ENCODE data around the gene MAEA.

DNA sequence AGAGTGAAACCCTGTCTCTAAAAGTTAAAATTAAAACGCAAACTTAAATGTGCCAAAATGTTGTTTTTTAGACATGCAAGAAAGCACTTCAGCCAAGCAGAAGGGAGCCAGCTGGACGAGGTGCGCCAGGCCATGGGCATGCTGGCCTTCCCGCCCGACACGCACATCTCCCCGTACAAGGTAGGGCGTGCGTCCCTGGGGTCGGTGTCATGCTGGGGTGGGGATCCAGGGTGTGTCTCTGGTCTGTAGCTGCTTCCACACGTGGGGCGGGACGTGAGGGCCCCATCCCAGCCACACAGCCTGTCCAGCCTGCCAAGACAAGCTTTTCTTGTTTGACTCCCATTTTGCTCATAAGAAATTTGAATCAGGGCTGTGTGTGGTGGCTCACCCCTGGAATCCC lies 43.0 kb downstream of the MAEA start:
- TF ChIP-seq, protein P1, sequence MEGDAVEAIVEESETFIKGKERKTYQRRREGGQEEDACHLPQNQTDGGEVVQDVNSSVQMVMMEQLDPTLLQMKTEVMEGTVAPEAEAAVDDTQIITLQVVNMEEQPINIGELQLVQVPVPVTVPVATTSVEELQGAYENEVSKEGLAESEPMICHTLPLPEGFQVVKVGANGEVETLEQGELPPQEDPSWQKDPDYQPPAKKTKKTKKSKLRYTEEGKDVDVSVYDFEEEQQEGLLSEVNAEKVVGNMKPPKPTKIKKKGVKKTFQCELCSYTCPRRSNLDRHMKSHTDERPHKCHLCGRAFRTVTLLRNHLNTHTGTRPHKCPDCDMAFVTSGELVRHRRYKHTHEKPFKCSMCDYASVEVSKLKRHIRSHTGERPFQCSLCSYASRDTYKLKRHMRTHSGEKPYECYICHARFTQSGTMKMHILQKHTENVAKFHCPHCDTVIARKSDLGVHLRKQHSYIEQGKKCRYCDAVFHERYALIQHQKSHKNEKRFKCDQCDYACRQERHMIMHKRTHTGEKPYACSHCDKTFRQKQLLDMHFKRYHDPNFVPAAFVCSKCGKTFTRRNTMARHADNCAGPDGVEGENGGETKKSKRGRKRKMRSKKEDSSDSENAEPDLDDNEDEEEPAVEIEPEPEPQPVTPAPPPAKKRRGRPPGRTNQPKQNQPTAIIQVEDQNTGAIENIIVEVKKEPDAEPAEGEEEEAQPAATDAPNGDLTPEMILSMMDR (IDR thresholded peaks at IDR 0.05) = no peak
- no peak for TF ChIP-seq POLR2A (IDR thresholded peaks at IDR 0.05)

Measured in ovary (tissue), 3 donors.